Measurements from ENCODE around the gene CACNA2D1. TPM values are rescaled to one million over a fixed set of nuclear protein-coding genes. Genes with fewer than 3 reads are reported as not detected.

CACNA2D1 gene
- total RNA-seq, 4 donors from 2014 or later, result 34.4 to 128 (median 67.9) TPM

GRCh38 chr7:82430500-82431465 lies 12.8 kb downstream of the CACNA2D1 start:
- DNase-seq, result no peak
- intact Hi-C loops (cut with DNase I), result no loop called here
- Histone ChIP-seq H3K4me1 (no peaks in the 10 kb centered on the region), H3K36me3 (no peaks in the 10 kb centered on the region), H3K27me3 (no peaks in the 10 kb centered on the region), H3K9me3 (no peaks in the 10 kb centered on the region), H3K4me3 (replicated peaks in 1 of 3) (no peak overlapping the region), H3K27ac (no peak overlapping the region)
- 89 to 93% methylated on average over 9 of the region's 9 CpGs for WGBS, 2 donors
- TF ChIP-seq POLR2A (IDR thresholded peaks at IDR 0.05) (no peak), CTCF (IDR thresholded peaks at IDR 0.05) (no peak)

- H3K4me1 ChIP-seq, result no peaks in the 10 kb centered on the region
- H3K9me3 ChIP-seq, result no peaks in the 10 kb centered on the region
- 88 to 93% methylated on average over 5 of the region's 5 CpGs for WGBS, 2 donors
- no peak overlapping the region for H3K4me3 ChIP-seq (replicated peaks in 1 of 3)
- H3K27ac ChIP-seq, result no peak overlapping the region
- TF ChIP-seq CTCF (IDR thresholded peaks at IDR 0.05), result no peak
- TF ChIP-seq POLR2A (IDR thresholded peaks at IDR 0.05), result no peak
- DNase-seq, result no peak
- H3K27me3 ChIP-seq, result no peaks in the 10 kb centered on the region
- intact Hi-C loops (cut with DNase I), result no loop called here
- H3K36me3 ChIP-seq, result no peaks in the 10 kb centered on the region
These were observed 14.2 kb downstream of the CACNA2D1 start for GRCh38 chr7:82429408-82429807.

- intact Hi-C loops (cut with DNase I), result no loop called here
- Histone ChIP-seq H3K27me3 (no peaks in the 10 kb centered on the region), H3K9me3 (no peaks in the 10 kb centered on the region), H3K4me3 (replicated peaks in 1 of 3) (no peak overlapping the region), H3K36me3 (no peaks in the 10 kb centered on the region), H3K4me1 (no peaks in the 10 kb centered on the region), H3K27ac (no peak overlapping the region)
- no peak for TF ChIP-seq POLR2A (IDR thresholded peaks at IDR 0.05)
- no peak for TF ChIP-seq CTCF (IDR thresholded peaks at IDR 0.05)
- no peak for DNase-seq
- 82 to 85% methylated on average over 2 of the region's 2 CpGs for WGBS, 2 donors
These were observed 15.2 kb downstream of the CACNA2D1 start for GRCh38 chr7:82428186-82428961.

- no peaks in the 10 kb centered on the region for H3K9me3 ChIP-seq
- H3K4me1 ChIP-seq, result no peaks in the 10 kb centered on the region
- 72 to 86% methylated on average over 5 of the region's 5 CpGs for WGBS, 2 donors
- TF ChIP-seq CTCF (IDR thresholded peaks at IDR 0.05) (no peak), POLR2A (IDR thresholded peaks at IDR 0.05) (no peak)
- DNase-seq, result no peak
- intact Hi-C loops (cut with DNase I), result no loop called here
- H3K27me3 ChIP-seq, result no peaks in the 10 kb centered on the region
- no peak overlapping the region for H3K4me3 ChIP-seq (replicated peaks in 1 of 3)
- H3K36me3 ChIP-seq, result no peaks in the 10 kb centered on the region
- H3K27ac ChIP-seq, result no peak overlapping the region
These were observed 20.1 kb downstream of the CACNA2D1 start for GRCh38 chr7:82423446-82423845.
